HG03196 (cell line): Measurements from ENCODE around the gene ANKRD27.

ENCODE experiments used
- ATAC-seq: cut with Tn5 transposase; IDR thresholded peaks from one replicate; pipeline ENCODE4 v1.9.1; 2021; ENCODE audit not compliant: unreplicated experiment

The ANKRD27 gene

DNA sequence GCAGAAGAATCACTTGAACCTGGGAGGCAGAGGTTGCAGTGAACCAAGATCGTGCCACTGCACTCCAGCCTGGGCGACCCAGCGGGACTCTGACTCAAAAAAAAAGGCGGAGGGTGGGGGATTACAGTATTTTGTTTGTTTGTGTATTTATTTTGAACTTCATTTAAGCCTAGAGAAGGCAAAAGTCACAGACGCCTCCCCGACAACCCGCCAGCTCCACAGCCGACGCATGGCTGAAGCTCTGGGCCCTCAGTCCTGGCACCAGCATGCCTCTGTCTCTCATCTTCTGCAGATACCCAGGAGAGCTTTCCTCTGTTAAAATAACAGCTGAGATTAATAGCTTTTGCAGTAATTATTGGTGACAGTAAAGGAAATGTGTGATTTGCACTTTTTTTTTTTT lies 111.2 kb downstream of the ANKRD27 start:
- no peak for ATAC-seq

DNA sequence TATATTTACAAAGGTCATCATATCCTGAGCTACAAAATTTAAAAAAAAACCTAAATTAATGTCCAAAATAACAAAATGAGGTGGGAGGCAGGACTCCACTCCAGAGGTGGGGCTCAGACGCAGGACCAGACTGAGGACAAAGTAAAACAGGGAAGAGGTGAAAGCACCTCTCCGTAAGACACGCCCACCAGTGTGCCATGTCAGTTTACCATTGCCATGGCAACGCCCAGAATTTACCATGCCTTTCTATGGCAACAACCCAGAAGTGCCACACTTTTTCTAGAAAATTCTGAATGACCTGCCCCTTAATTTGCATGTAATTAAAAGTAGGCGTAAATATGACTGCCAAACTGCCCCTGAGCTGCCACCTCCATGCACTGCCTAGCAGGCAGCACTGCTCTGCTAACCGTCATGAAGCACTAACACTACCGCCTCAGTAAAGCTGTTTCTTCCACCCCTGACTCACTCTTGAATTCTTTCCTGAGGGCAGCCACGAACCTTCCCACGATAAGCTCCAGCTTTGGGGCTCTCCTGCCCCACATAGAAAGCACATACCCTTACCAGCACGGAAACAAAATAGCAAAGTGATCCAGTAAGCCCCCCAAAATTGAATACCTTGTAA lies 116.3 kb downstream of the ANKRD27 start:
- no peak for ATAC-seq

DNA sequence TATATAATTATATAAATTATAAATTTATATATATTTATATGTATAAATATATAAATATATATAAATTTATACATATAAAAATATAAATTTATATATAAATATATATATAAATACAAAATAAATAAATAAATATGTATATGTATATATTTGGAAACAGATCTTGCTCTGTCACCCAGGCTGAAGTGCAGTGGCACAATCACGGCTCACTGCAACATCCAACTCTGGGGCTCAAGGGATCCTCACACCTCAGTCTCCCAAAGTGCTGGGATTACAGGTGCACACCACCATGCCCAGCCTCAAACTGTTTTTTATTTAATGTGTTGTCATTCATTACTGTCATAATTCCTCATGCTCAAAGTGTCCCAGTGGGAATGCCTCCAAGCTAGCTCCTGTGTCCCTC lies 119.2 kb downstream of the ANKRD27 start:
- ATAC-seq: no peak

DNA sequence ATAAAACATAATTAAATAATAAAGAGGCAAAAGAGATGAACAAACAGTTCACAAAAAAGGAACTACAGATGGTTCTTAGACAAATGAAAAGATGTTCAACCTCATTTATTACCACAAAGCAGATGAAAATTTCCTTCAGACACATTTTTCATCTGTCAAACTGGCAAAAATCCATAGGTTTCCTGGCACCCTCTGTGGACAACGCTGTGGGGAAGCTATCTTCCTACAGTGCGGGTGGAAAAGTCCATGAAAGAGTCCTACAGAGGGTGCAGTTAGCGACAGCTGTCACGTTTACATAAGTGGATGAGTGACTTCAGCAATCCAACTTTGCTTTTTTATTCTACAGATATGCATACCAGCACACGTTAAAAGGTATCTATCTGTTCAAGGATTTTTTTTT lies 124.3 kb downstream of the ANKRD27 start:
- no peak for ATAC-seq
